ENCODE measurements around the gene SIGLEC5.
A peak's percentile ranks its signal among the peaks of the same experiment; 100 is the strongest.

Gene SIGLEC5

GRCh38 chr19:51628153-51628939, 1.9 kb downstream of the SIGLEC5 start:
- DNase-seq (ENCODE audit: low spot score) = no peak

GRCh38 chr19:51627491-51628138, 2.6 kb downstream of the SIGLEC5 start:
- no peak for DNase-seq (ENCODE audit: low spot score)

GRCh38 chr19:51626675-51627074, 3.5 kb downstream of the SIGLEC5 start:
- DNase-seq (ENCODE audit: low spot score) = no peak

- no peak for DNase-seq (ENCODE audit: low spot score)
These were observed 9.0 kb downstream of the SIGLEC5 start for GRCh38 chr19:51621178-51621577.

- DNase-seq (ENCODE audit: low spot score) = no peak
These were observed 14.2 kb downstream of the SIGLEC5 start for GRCh38 chr19:51615991-51616390.

GRCh38 chr19:51614789-51615188, 15.4 kb downstream of the SIGLEC5 start:
- DNase-seq (ENCODE audit: low spot score) = no peak

GRCh38 chr19:51610576-51610975, 19.6 kb downstream of the SIGLEC5 start:
- DNase-seq (ENCODE audit: low spot score) = no peak

GRCh38 chr19:51607920-51608562, 22.2 kb downstream of the SIGLEC5 start:
- peak; percentile 81 for DNase-seq (ENCODE audit: low spot score)

- no peak for DNase-seq (ENCODE audit: low spot score)
These were observed 23.1 kb downstream of the SIGLEC5 start for GRCh38 chr19:51607077-51607476.

GRCh38 chr19:51602189-51602854, 27.9 kb downstream of the SIGLEC5 start:
- DNase-seq (ENCODE audit: low spot score) = no peak

- no peak for DNase-seq (ENCODE audit: low spot score)
These were observed 29.1 kb downstream of the SIGLEC5 start for GRCh38 chr19:51600940-51601580.

GRCh38 chr19:51599084-51599483, 31.1 kb downstream of the SIGLEC5 start:
- no peak for DNase-seq (ENCODE audit: low spot score)

GRCh38 chr19:51598159-51598915, 31.9 kb downstream of the SIGLEC5 start:
- DNase-seq (ENCODE audit: low spot score) = no peak

GRCh38 chr19:51595190-51596175, 34.7 kb downstream of the SIGLEC5 start:
- DNase-seq (ENCODE audit: low spot score) = no peak

GRCh38 chr19:51594774-51595109, 35.5 kb downstream of the SIGLEC5 start:
- no peak for DNase-seq (ENCODE audit: low spot score)

- peak; percentile 99 for DNase-seq (ENCODE audit: low spot score)
These were observed 36.0 kb downstream of the SIGLEC5 start for GRCh38 chr19:51593969-51594773.

GRCh38 chr19:51593138-51593890, 36.9 kb downstream of the SIGLEC5 start:
- no peak for DNase-seq (ENCODE audit: low spot score)

- no peak for DNase-seq (ENCODE audit: low spot score)
These were observed 37.7 kb downstream of the SIGLEC5 start for GRCh38 chr19:51592521-51592920.

GRCh38 chr19:51590441-51590840, 39.8 kb downstream of the SIGLEC5 start:
- DNase-seq (ENCODE audit: low spot score) = no peak

All from GM03348 (cell line).